NOMO-1 treated with dmso at 0.1 percent for 144 hours (cell line): Measurements from ENCODE around the gene ZCCHC2.

Experiments
- DNase-seq: peaks from one replicate; lab custom pipeline; 2025; ENCODE audit not compliant: unreplicated experiment; lab: John Stamatoyannopoulos, UW

The ZCCHC2 gene

DNA sequence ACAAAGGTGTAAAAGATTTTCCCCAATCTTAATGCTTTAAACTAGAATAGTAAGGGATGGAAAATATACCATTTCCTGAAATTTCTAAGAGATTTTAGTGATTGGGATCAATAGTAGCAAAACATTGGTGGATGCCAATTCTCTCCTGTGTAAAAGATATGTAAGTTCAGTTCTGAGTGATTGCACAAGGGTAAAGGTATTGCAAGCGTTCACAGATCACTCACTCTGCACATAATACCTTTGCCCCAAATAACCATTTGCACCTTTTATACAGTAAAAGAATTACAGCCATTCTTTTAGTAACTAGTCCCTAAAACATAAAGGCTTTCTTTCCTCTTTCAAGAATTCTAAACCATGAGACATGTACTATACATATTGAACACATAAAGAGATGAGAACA lies 13.0 kb upstream of the ZCCHC2 start:
- DNase-seq = no peak

DNA sequence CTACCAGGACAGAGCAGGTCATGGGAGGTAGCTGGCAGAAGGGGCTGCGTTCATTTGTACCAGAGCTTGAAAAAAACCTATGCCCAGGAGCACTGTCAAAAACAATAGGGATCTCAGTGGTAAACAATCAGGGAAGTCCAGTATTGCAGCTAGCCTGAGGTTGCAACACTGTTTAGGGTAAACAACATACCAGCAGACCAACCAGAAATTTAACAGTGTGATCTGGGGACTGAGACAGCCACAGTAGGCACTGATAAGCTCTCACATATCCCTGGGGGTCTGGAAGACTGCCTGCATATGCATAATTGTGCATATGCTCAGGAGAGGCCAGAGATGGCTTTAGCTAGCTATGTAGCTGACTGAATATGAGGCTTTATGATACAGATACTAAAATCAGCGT lies 12.0 kb upstream of the ZCCHC2 start:
- DNase-seq = no peak

DNA sequence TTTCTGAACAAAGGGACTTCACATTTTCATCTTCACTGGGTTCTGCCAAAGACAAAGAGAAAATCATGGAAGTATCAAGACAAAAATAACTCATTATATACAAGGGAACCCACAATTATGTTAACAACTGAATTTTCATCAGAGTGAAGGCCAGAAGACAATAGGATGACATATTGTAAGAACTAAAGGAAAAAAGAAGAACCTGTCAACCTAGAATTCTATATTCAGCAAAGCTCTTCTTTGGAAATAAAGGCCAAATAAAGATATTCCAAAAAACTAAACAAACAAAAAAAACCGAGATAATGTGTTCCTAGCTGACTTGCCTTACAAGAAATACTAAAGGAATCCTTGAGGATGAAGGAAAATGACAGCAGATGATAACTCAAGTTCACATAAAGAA lies 10.3 kb upstream of the ZCCHC2 start:
- DNase-seq = no peak

DNA sequence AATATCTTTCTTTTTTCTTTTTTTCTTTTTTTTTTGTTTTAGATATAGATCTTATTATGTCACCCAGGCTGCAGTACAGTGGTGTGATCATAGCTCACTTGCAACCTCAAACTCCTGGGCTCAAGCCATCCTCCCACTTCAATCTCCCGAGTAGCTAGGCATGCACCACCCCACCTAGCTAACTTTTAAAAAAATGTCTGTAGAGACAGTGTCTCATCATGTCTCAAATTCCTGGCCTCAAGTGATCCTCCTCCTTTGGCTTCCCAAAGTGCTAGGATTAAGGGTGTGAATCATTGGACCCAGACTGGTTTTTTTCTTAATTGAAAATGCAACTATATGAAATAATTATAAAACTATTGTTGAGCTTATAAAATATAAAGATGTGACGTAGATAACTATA lies 9.8 kb upstream of the ZCCHC2 start:
- DNase-seq = no peak

DNA sequence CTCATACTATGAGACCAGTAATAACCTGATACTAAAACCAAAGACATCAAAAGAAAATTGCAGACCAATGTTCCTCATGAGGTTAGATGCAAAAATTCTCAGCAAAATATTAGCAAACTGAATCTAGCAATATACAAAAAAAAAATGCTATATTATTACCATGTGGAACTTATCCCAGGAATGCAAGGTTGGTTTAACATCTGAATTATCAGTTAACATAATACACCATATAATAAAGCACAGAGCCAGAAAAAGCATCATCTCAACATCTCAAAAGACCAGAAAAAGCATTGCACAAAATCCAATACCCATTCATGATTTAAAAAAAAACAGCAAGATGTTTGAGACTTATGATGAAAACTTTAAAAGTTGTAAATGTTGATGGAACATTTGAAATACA lies 8.3 kb upstream of the ZCCHC2 start:
- no peak for DNase-seq

DNA sequence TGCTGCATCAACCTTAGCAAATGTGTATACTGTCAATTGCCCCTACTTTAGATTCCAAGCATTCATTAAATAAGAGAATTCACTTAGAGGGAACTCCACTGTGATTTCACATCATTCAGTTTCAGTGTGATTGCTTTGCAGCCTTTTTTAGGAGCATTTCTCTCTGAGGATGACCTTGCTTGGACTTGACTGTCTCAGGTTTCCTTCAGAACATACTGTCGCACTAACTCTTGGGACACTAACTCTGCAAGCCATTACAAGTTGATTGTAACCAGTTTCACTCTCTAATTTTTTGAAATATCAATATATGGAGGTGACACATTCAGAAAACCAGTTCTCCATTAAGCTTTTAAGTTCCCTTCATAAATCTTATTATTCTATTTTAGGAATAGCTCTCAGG lies 6.6 kb upstream of the ZCCHC2 start:
- no peak for DNase-seq

DNA sequence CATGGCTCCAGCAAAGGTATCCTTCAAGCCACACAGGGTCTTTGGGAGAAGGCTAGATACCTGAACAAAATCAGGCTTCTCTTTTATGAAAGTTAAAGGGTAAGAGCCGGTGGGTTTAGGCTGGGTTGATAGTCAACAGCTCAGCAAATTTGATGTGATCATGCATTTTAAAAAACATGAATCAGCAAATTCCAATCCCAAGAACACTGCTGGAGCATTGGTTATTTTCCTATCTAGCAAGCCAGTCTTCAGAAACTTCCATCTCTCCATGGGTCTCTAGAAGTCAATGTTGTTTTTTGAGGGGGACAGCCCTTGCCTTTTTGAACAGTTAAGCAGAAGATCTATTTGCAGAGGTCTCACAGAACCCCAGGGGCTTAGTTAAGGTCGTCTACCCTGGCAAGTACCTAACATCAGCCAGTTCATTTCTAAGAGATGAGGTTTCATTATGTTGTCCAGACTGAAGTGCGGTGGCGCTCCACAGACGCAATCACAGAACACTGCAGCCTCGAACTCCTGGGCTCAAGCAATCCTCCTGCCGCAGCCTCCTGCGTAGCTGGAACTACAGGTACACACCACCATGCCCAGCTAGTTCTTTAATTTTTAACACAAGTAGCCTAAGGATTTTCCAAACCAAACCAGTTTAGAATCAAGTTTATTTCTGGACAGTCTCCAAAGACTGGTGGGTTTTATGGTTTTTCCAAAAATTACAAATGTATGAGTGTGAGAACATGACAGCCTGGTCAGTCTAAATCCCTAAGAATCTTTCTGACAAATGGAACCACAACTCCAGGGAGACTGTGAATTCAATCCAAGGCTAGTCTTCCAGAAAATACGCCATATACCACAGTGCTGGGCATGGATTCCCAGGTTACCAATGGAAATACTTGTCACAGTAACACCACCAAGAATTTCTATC lies 4.1 kb upstream of the ZCCHC2 start:
- DNase-seq = no peak

DNA sequence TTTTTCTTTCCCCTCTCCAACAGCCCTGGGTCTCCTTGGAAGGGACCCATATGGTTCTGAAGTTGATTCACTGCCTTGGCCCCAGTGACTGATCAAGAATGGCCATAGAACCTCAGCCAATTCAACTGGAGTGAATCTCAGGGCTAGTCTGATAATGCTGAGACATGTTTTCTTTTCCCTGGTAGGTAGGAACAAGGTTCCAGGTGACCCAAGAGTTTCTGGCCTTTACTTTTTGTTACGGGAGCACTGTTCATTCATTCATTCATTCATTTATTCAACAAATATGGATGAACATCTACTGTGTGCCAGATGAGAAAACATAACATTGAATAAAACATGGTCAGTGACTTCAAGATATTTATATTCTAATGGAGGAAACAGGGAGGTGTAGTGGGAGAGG lies 3.1 kb upstream of the ZCCHC2 start:
- no peak for DNase-seq

DNA sequence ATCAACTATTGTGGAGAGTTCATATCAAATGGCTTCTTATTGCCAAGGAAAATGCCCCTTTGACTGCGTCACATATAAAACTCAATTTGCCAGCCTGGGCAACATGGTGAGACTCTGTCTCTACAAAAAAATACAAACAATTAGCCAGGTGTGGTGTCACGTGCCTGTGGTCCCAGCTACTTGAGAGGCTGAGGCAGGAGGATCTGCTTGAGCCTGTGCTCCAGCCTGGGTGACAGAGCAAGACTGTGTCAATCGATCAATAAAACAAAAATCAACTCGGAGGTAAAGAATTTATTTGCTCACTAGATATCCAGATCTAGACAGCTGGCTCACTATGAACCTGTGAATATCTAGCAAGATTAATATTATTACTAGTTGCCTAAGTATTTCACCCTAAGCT lies 1.7 kb upstream of the ZCCHC2 start:
- DNase-seq = no peak

DNA sequence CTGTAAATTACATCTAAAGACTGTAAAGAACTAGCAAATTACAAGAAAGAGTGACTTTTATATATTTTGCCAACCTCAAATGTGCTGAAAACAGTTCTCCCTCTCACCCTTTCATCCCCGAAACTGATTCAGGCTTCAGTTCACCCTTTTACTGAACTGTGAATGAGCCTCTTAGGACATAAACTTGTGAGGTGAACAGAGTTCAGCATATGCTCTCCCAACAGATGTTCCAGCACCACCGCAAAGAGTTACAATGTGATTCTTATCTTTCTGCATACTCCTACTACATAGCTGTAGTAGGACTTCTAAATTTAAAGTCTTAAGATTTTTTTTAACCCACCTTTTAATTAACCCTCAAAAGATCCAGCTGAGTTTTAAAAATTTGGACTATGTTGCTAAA lies 1.2 kb upstream of the ZCCHC2 start:
- DNase-seq = no peak

DNA sequence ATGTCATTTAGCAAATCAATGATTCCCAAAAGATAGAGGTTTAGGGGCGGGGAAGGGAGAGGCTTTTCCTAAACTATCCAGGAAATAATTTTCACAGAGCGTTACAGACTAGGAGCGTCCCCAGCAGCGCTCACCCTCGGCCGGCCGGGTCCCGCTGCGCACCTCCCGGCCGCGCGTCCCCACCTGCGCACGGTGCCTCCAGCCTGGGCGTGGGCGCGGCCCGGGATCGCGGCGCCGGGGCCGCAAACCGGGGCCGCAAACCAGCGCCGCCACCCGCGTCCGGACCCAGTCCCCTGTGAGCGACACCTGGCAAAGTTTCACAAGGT lies 684 bp upstream of the ZCCHC2 start:
- DNase-seq = no peak

DNA sequence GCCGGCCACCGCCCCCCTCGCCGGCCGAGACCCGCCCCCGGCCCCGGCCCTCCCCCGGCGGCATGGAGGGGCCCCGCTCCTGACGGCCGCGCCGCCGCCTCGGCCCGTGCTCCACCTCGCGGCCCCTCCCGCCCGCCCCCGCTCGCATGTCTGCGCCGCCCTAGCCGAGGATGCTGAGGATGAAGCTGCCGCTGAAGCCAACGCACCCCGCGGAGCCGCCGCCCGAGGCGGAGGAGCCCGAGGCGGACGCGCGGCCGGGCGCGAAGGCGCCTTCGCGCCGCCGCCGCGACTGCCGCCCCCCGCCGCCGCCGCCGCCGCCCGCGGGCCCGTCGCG lies 397 bp downstream of the ZCCHC2 start:
- no peak for DNase-seq

DNA sequence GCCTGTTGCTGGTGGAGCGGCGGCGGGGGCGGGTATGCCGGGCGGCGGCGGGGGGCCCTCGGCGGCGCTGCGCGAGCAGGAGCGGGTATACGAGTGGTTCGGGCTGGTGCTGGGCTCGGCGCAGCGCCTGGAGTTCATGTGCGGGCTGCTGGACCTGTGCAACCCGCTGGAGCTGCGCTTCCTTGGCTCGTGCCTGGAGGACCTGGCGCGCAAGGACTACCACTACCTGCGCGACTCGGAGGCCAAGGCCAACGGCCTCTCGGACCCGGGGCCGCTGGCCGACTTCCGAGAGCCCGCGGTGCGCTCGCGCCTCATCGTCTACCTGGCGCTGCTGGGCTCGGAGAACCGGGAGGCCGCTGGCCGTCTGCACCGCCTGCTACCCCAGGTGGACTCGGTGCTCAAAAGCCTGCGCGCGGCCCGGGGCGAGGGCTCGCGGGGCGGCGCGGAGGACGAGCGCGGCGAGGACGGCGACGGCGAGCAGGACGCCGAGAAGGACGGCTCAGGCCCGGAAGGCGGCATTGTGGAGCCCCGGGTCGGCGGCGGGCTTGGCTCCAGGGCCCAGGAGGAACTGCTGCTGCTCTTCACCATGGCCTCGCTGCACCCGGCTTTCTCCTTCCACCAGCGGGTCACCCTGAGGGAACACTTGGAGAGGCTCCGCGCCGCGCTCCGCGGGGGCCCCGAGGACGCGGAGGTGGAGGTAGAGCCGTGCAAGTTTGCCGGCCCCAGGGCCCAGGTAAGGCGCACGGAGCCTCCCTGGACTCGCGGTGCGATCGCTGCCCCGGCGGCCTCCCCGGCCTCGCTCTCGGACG lies 1.0 kb downstream of the ZCCHC2 start:
- peak; percentile 16 for DNase-seq

DNA sequence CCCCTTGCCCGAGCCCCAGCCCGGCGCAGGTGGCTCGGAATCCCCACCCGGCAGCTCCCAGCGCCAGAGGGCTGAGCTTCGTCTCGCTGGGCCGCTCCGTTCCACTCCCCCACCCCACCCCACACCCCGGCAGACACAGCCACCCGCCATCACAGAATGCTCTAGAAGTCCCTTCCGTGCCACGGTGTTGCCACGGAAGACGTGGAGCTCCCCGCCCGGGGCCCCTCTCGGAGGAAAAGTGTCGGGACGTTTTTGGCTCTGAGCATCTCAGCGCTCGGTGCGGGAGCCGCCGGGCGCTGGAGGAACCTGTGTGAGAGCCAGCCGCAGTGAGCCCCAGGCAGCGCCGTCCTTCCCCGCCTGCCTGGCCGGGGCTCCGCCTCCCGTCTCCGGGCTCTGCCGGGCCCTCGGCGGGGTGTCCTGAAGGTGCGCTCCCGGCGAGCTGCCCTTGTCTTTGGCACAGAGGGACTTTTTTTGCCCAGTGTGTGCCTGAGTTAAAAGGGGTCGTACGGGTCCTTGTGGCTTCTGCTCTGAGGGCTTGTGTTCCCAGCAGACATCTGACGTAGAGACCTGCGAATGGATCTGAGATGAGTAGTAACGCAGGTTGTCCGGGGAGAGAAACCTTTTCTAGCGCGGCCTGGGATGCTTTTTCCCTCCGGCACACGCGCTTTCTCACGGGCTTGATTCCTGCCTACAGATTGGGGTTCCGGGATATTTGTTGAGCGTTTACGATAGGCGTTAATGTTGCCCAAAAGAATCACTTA lies 1.8 kb downstream of the ZCCHC2 start:
- peak; percentile 22 for DNase-seq

DNA sequence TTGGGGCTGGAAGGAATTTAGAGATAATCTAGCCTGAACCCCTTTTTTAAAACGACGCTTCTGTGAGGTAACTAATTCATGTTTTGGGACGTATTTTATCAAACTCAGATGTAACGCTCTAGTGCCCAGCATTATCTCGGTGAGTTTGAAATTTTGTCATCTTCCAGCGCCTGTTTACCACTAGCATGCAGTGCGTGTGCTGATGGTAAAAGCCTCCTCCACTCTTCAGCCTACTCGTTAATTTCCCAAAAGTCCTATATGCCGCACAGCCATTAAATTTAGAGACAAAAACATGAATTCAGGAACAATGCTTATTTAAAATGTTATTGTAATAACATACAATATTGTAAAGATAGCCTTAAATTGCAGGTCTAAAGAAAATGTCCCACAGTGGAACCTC lies 2.8 kb downstream of the ZCCHC2 start:
- no peak for DNase-seq

DNA sequence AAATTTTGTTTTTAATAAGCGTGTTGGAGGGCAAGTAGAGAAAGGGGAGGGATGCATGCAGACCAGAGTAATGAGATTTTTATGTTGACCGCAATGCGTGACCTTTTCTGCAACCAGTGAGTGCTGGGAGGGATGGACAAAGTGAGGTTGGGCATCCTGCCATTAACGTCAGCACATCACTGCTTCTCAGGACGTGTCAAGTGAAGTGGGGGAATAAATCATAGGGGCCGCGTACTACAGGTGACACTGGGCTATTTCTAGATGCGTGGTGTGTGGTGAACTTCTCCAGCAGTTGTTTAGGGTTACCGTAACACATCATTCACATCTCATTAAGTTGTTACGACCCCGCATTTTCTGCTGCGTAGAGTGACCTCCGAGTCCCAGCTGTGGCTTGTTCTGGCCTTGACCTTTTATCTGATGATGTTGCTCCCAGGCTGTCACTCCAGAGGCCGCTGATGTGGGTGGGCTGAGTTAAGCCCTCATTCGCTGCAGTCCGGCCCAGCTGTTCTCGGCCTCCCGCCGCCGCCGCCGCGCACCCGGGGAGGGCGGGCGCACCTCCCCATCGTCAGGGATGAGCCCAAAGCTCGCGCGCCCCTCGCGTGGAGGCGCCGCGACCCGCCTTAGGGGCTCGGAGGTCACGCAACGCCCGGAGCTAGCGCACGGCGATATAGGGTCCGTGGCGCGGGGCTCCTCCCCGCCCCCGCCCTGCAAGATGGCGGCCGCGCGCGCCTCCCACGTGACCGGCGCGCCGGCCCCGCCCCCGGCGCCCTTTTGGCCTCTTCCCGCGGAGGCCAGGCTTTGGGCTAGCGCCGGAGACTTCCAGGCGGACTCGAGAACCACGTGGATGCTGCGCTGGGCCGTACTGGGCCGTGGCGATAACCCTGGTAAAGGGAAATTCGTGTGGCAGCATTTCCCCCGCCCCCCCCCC lies 3.5 kb downstream of the ZCCHC2 start:
- peak; percentile 57 for DNase-seq

DNA sequence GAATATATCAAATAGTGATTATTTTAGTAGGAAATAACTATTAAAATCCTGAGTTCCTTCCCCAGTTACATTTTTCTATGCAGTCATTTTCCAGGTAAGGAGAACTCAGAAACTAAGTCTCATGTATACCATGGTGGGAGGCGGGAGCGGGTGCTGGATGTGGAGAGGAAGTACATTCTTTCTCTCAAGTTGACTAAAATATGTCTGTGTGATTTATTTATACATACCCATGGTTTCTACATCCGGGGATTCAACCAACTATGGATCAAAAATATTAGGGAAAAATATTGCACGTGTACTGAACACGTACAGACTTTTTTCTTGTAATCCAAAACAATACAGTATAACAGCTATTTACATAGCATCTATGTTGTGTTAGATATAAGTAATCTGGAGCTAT lies 6.8 kb downstream of the ZCCHC2 start:
- no peak for DNase-seq

DNA sequence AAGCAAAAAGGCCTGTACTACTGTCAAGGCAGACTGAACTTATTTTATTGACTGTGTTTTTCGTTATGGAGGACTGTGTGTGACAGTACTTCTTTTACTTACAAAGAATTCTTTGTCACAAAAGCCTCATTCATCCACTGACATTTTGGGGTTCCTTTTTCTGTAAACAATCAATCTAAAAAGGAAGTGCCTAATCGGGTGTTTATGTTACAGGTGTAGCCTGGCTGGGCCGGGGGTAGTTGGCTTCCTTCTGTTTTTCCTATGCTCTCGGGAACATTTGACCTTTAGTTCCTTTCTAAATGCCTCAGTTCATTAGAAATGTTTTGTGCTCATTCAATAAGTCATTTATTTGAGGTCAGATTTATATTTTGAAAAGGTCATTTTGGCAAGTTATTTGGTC lies 8.3 kb downstream of the ZCCHC2 start:
- DNase-seq = no peak

DNA sequence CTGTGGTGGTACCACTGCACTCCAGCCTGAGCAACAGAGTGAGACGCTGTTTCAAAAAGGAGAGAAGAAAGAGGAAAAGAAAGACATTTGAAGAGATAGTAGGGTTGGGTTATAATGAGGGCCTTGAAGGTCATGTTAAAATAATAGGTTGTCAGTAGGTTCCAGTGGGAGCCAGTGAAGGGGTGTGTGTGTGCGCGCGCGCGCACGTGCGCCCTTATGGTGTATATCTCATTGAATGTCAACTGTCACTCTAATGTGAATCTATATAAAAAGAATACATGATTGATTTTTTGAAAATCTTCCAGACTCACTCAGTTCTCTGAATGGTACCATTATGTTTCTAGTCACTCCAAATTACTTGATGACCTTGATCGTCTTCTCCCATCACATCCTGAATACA lies 9.1 kb downstream of the ZCCHC2 start:
- no peak for DNase-seq

DNA sequence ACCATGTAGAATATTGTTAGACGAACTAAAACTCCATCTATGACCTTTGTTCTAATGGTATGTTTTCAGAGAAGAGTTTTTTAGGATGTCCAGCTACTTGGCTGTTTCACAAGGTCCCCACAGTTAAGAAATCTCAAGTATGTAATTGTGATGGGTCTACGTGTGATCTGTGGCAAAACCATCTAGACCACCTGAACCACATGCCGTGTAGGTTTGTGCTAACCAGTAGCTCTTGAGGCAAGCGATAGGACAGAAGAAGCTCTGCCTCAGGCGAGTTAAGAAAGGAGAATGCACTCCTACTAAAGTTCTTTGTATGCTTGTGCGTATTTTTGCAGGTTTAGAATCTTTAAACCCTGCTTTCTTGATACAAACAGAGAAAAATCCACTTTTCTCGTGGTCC lies 13.2 kb downstream of the ZCCHC2 start:
- DNase-seq = no peak
